ENCODE measurements around the gene DCLRE1C. TPM values are rescaled to one million over a fixed set of nuclear protein-coding genes. Genes with fewer than 3 reads are reported as not detected.

Gene DCLRE1C
- total RNA-seq, 5 donors from 2014 or later (not counting 1 experiment from before 2014, with no cell fraction given): 13.6 to 26.5 (median 23.1) TPM

- Mint-ChIP-seq H3K9me3 (no peaks in the 10 kb centered on the region), H3K4me3 (no peak overlapping the region), H3K36me3 (no peaks in the 10 kb centered on the region), H3K4me1 (peaks cover 17 to 19% (median 19%) of the 10 kb centered on the region in 3 donors), H3K27me3 (no peaks in the 10 kb centered on the region), H3K27ac (no peak overlapping the region)
- Histone ChIP-seq H3K9me3 (no peaks in the 10 kb centered on the region), H3K4me3 (ENCODE audit: control insufficient read depth in 1 of 2, extremely low read depth in 1 of 2, low read length in 1 of 2) (no peak overlapping the region), H3K27ac (ENCODE audit: low read length) (no peak overlapping the region), H3K36me3 (ENCODE audit: control insufficient read depth in 2 of 2, extremely low read depth in 1 of 2, insufficient read depth in 1 of 2, low read length in 1 of 2) (peaks cover 0 to 4% of the 10 kb centered on the region in 2 donors), H3K4me1 (ENCODE audit: control insufficient read depth in 1 of 2, extremely low read depth in 1 of 2, insufficient read depth in 2 of 2, low read length in 2 of 2) (peaks cover 5 to 9% of the 10 kb centered on the region in 2 experiments), H3K27me3 (replicated peaks in 1 of 2; ENCODE audit: control insufficient read depth in 2 of 2, extremely low read depth in 1 of 2, insufficient read depth in 2 of 2, low read length in 1 of 2) (no peaks in the 10 kb centered on the region)
- CTCF ChIA-PET: no interaction called here
- ATAC-seq (replicated peaks in 1 of 4): no peak
- DNase-seq: no peak
- POLR2A ChIA-PET: no interaction called here
- no CpG with 5 or more reads among the region's 3 CpGs for WGBS (ENCODE audit: insufficient coverage)
Measured at GRCh38 chr10:14884082-14884481, 69.8 kb downstream of the DCLRE1C start.

DNA sequence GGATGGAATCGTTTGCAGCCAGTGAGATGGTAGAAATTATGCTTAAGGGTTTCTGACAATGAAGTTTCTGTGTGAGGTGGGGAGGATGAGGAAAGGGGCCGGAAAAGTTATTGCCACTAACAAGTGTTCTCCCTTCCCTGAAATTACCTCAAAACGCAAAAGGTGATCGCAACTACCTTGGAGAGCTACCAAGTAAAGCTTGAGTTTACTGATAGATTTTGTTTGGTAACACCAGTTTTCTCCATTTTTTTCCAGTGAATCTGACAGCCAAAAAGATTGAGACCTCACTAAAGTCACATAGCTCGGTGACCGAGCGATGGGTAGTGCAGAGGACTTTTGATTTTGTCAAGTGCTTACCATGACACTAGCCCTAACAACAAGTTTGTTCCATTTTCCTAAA lies 73.7 kb downstream of the DCLRE1C start:
- no peaks in the 10 kb centered on the region for H3K36me3 ChIP-seq (ENCODE audit: control insufficient read depth in 2 of 2, extremely low read depth in 1 of 2, insufficient read depth in 1 of 2, low read length in 1 of 2)
- Mint-ChIP-seq H3K4me3 (peak overlapping the region; percentile 86 to 92 (median 88)), H3K4me1 (peaks cover 31 to 40% (median 34%) of the 10 kb centered on the region in 3 donors), H3K27me3 (no peaks in the 10 kb centered on the region), H3K27ac (peak overlapping the region in 1 of 2 donors; percentile 66), H3K36me3 (peaks cover 2% of the 10 kb centered on the region), H3K9me3 (no peaks in the 10 kb centered on the region)
- no peak for ATAC-seq (replicated peaks in 1 of 4)
- no peaks in the 10 kb centered on the region for H3K9me3 ChIP-seq
- POLR2A ChIA-PET: no interaction called here
- H3K4me1 ChIP-seq (ENCODE audit: control insufficient read depth in 1 of 2, extremely low read depth in 1 of 2, insufficient read depth in 2 of 2, low read length in 2 of 2): peaks cover 5 to 14% of the 10 kb centered on the region in 2 experiments
- CTCF ChIA-PET: interaction anchor here in 1 of 2 donors (1.1 to 1.2 kb wide), 2 partner anchors 22 to 25 kb away, joined by 3 to 4 read pairs; no protein-coding TSS in a partner anchor
- no CpG with 5 or more reads among the region's 7 CpGs for WGBS (ENCODE audit: insufficient coverage)
- DNase-seq: peak in 1 of 35 experiments; percentile 11
- no peak overlapping the region for H3K27ac ChIP-seq (ENCODE audit: low read length)
- no peaks in the 10 kb centered on the region for H3K27me3 ChIP-seq (replicated peaks in 1 of 2; ENCODE audit: control insufficient read depth in 2 of 2, extremely low read depth in 1 of 2, insufficient read depth in 2 of 2, low read length in 1 of 2)
- no peak overlapping the region for H3K4me3 ChIP-seq (ENCODE audit: control insufficient read depth in 1 of 2, extremely low read depth in 1 of 2, low read length in 1 of 2)

DNA sequence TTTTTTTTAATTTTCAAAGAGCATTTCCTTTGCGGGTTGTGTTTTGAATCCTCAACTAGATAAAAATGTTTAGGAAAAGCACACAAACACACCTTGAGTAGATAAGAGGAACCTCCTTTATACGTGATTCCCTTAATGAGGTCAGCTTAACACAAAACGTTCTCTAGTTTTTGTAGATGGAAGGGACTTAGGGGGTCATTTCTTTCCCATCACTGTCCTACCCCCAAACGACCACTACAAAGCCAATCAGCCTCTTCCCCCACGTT lies 74.0 kb downstream of the DCLRE1C start:
- Mint-ChIP-seq H3K4me1 (peaks cover 31 to 40% (median 35%) of the 10 kb centered on the region in 3 donors), H3K27ac (peak overlapping the region; percentile 43 to 66), H3K27me3 (no peaks in the 10 kb centered on the region), H3K4me3 (peak overlapping the region; percentile 86 to 92 (median 88)), H3K9me3 (no peaks in the 10 kb centered on the region), H3K36me3 (peaks cover 2% of the 10 kb centered on the region)
- DNase-seq (no peak), ATAC-seq (replicated peaks in 1 of 4) (no peak)
- no CpG with 5 or more reads among the region's 5 CpGs for WGBS (ENCODE audit: insufficient coverage)
- Histone ChIP-seq H3K4me3 (ENCODE audit: control insufficient read depth in 1 of 2, extremely low read depth in 1 of 2, low read length in 1 of 2) (peak overlapping the region in 1 of 2 donors; percentile 98), H3K27ac (ENCODE audit: low read length) (no peak overlapping the region), H3K36me3 (ENCODE audit: control insufficient read depth in 2 of 2, extremely low read depth in 1 of 2, insufficient read depth in 1 of 2, low read length in 1 of 2) (no peaks in the 10 kb centered on the region), H3K9me3 (no peaks in the 10 kb centered on the region), H3K27me3 (replicated peaks in 1 of 2; ENCODE audit: control insufficient read depth in 2 of 2, extremely low read depth in 1 of 2, insufficient read depth in 2 of 2, low read length in 1 of 2) (no peaks in the 10 kb centered on the region), H3K4me1 (ENCODE audit: control insufficient read depth in 1 of 2, extremely low read depth in 1 of 2, insufficient read depth in 2 of 2, low read length in 2 of 2) (peaks cover 5 to 14% of the 10 kb centered on the region in 2 experiments)
- ChIA-PET POLR2A (interaction anchor here (0.6 to 2.2 kb wide), 3 partner anchors 13 to 73 kb away, joined by 3 to 13 read pairs (median 3); partner anchors contain the start of genes CDNF (in 1 of the 2), HSPA14 (in 1 of the 2) and MSANTD7 (in 1 of the 2)), CTCF (interaction anchor here in 1 of 2 donors (1.1 to 1.2 kb wide), 2 partner anchors 22 to 25 kb away, joined by 3 to 4 read pairs; no protein-coding TSS in a partner anchor)

- H3K27me3 ChIP-seq (replicated peaks in 1 of 2; ENCODE audit: control insufficient read depth in 2 of 2, extremely low read depth in 1 of 2, insufficient read depth in 2 of 2, low read length in 1 of 2): no peaks in the 10 kb centered on the region
- POLR2A ChIA-PET: interaction anchor here (0.6 to 2.2 kb wide), 3 partner anchors 14 to 73 kb away, joined by 3 to 13 read pairs (median 3); partner anchors contain the start of genes CDNF (in 1 of the 2), HSPA14 (in 1 of the 2) and MSANTD7 (in 1 of the 2)
- peaks cover 31 to 40% (median 35%) of the 10 kb centered on the region in 3 donors for H3K4me1 Mint-ChIP-seq
- H3K27ac ChIP-seq (ENCODE audit: low read length): no peak overlapping the region
- WGBS (ENCODE audit: insufficient coverage): under 1% methylated on average over 54 of the region's 60 CpGs
- no peaks in the 10 kb centered on the region for H3K36me3 ChIP-seq (ENCODE audit: control insufficient read depth in 2 of 2, extremely low read depth in 1 of 2, insufficient read depth in 1 of 2, low read length in 1 of 2)
- H3K36me3 Mint-ChIP-seq: peaks cover 2% of the 10 kb centered on the region
- H3K27ac Mint-ChIP-seq: peak overlapping the region; percentile 43 to 66
- ATAC-seq (replicated peaks in 1 of 4) (peak; percentile 7 to 16 (median 12)), DNase-seq (peak in 26 of 35 experiments; percentile 1 to 52 (median 14))
- H3K9me3 Mint-ChIP-seq: no peaks in the 10 kb centered on the region
- peaks cover 5 to 14% of the 10 kb centered on the region in 2 experiments for H3K4me1 ChIP-seq (ENCODE audit: control insufficient read depth in 1 of 2, extremely low read depth in 1 of 2, insufficient read depth in 2 of 2, low read length in 2 of 2)
- CTCF ChIA-PET: interaction anchor here (0.6 to 2.2 kb wide), 6 partner anchors 10 to 226 kb away, joined by 3 to 13 read pairs (median 3); partner anchors contain the start of genes CDNF (in 1 of the 2), HSPA14 (in 1 of the 2) and MSANTD7 (in 1 of the 2)
- H3K4me3 Mint-ChIP-seq: peak overlapping the region; percentile 86 to 92 (median 88)
- no peaks in the 10 kb centered on the region for H3K9me3 ChIP-seq
- H3K27me3 Mint-ChIP-seq: no peaks in the 10 kb centered on the region
- H3K4me3 ChIP-seq (ENCODE audit: control insufficient read depth in 1 of 2, extremely low read depth in 1 of 2, low read length in 1 of 2): peak overlapping the region; percentile 89 to 98
Measured at GRCh38 chr10:14879124-14879927, 74.6 kb downstream of the DCLRE1C start.

- CTCF ChIA-PET: interaction anchor here (0.6 to 2.2 kb wide), 6 partner anchors 11 to 616 kb away, joined by 3 to 13 read pairs (median 3); partner anchors contain the start of genes CDNF (in 1 of the 2), HSPA14 (in 1 of the 2) and MSANTD7 (in 1 of the 2)
- Histone ChIP-seq H3K27ac (ENCODE audit: low read length) (peak within 1 kb of the TSS; percentile 40), H3K27me3 (replicated peaks in 1 of 2; ENCODE audit: control insufficient read depth in 2 of 2, extremely low read depth in 1 of 2, insufficient read depth in 2 of 2, low read length in 1 of 2) (no peaks in the 10 kb centered on the region), H3K4me3 (ENCODE audit: control insufficient read depth in 1 of 2, extremely low read depth in 1 of 2, low read length in 1 of 2) (peak within 1 kb of the TSS; percentile 89 to 98), H3K36me3 (ENCODE audit: control insufficient read depth in 2 of 2, extremely low read depth in 1 of 2, insufficient read depth in 1 of 2, low read length in 1 of 2) (no peaks in the 10 kb centered on the region), H3K4me1 (ENCODE audit: control insufficient read depth in 1 of 2, extremely low read depth in 1 of 2, insufficient read depth in 2 of 2, low read length in 2 of 2) (peaks cover 5 to 14% of the 10 kb centered on the region in 2 experiments), H3K9me3 (no peaks in the 10 kb centered on the region)
- Mint-ChIP-seq H3K9me3 (no peaks in the 10 kb centered on the region), H3K4me3 (peak within 1 kb of the TSS; percentile 92 to 93 (median 92)), H3K4me1 (peaks cover 31 to 40% (median 35%) of the 10 kb centered on the region in 3 donors), H3K27ac (peak within 1 kb of the TSS; percentile 74 to 82), H3K36me3 (peaks cover 2% of the 10 kb centered on the region), H3K27me3 (no peaks in the 10 kb centered on the region)
- DNase-seq (peak; percentile 70 to 95 (median 81)), ATAC-seq (replicated peaks in 1 of 4) (peak; percentile 89 to 93 (median 93))
- WGBS (ENCODE audit: insufficient coverage): under 1% methylated on average over 99 of the region's 102 CpGs
- POLR2A ChIA-PET: interaction anchor here (0.5 to 2.2 kb wide), 4 partner anchors 41 to 319 kb away, joined by 3 to 13 read pairs (median 5); partner anchors contain the start of genes CDNF (in 1 of the 2), HSPA14 (in 1 of the 2) and MSANTD7 (in 1 of the 2)
Measured at GRCh38 chr10:14878266-14879123, 75.4 kb downstream of the DCLRE1C start, which contains the start of gene SUV39H2. Gene SUV39H2, plus strand, starts transcription at chr10:14878866. Its CDS starts 23 bp downstream, at chr10:14878889.
